CD8-positive, alpha-beta memory T cell (primary cell): ENCODE results near the gene RNF123. TPM values are rescaled to one million over a fixed set of nuclear protein-coding genes. Genes with fewer than 3 reads are reported as not detected.

Experiments
- CTCF ChIA-PET: fragments of 350-600 bp; sonication (Branson Sonifier 250); formaldehyde crosslinking; loops from one replicate; lab custom pipeline; 2021; ENCODE audit warnings: antibody characterized with exemption; lab: Charles Lee
- POLR2A ChIA-PET: fragments of 350-600 bp; sonication (Branson Sonifier 250); formaldehyde crosslinking; loops from one replicate; lab custom pipeline; 2021; ENCODE audit warnings: antibody characterized with exemption; lab: Charles Lee
- DNase-seq, 5 donors: peaks; one replicate each; pipeline versions ENCODE4 v3.0.0 to v3.0.0-alpha.2; 2020 to 2022; ENCODE audit warnings: mixed read lengths in 1 of 5
- H3K27ac ChIP-seq: one replicate; pipeline ENCODE4 v1.7.0; 2013; ENCODE audit warnings: low read depth, mild to moderate bottlenecking, low read length, moderate library complexity
- H3K27me3 ChIP-seq: 2 replicates; pipeline ENCODE4 v1.7.0; 2013; ENCODE audit warnings: low read length, mild to moderate bottlenecking; ENCODE audit not compliant: insufficient read depth, poor library complexity, severe bottlenecking
- H3K36me3 ChIP-seq: 2 replicates; pipeline ENCODE4 v1.7.0; 2013; ENCODE audit warnings: mild to moderate bottlenecking, low read length, moderate library complexity; ENCODE audit not compliant: insufficient read depth
- H3K4me1 ChIP-seq: 2 replicates; pipeline ENCODE4 v1.7.0; 2013; ENCODE audit warnings: mild to moderate bottlenecking, low read length, moderate library complexity; ENCODE audit not compliant: insufficient read depth
- H3K4me3 ChIP-seq: 2 replicates; pipeline ENCODE4 v1.7.0; 2013; ENCODE audit warnings: mild to moderate bottlenecking, low read length
- H3K9me3 ChIP-seq: 2 replicates; pipeline ENCODE4 v1.7.0; 2013; ENCODE audit warnings: mild to moderate bottlenecking, low read length
- H3K27ac Mint-ChIP-seq, 8 donors: one replicate each; pipeline ENCODE4 v1.8.0; 2020 to 2021; ENCODE audit warnings: mixed read lengths in 8 of 8, mild to moderate bottlenecking in 6 of 8, inconsistent platforms in 3 of 8, moderate library complexity in 3 of 8
- H3K27me3 Mint-ChIP-seq, 2 donors: one replicate each; pipeline ENCODE4 v1.8.0; 2020 to 2021; ENCODE audit warnings: mixed read lengths in 2 of 2, mild to moderate bottlenecking in 1 of 2, moderate library complexity in 1 of 2
- H3K36me3 Mint-ChIP-seq, 3 donors: one replicate each; pipeline ENCODE4 v1.8.0; 2020 to 2021; ENCODE audit warnings: mixed read lengths in 3 of 3, inconsistent platforms in 1 of 3, mild to moderate bottlenecking in 1 of 3
- H3K4me1 Mint-ChIP-seq, 3 donors: one replicate each; pipeline ENCODE4 v1.8.0; 2020 to 2021; ENCODE audit warnings: mixed read lengths in 3 of 3, inconsistent platforms in 1 of 3, mild to moderate bottlenecking in 1 of 3
- H3K4me3 Mint-ChIP-seq, 7 donors: one replicate each; pipeline ENCODE4 v1.8.0; 2020 to 2021; ENCODE audit warnings: mixed read lengths in 7 of 7, mild to moderate bottlenecking in 6 of 7, moderate library complexity in 4 of 7, inconsistent platforms in 2 of 7
- H3K9me3 Mint-ChIP-seq, 5 donors: one replicate each; pipeline ENCODE4 v1.8.0; 2020 to 2022; ENCODE audit warnings: mixed read lengths in 5 of 5, mild to moderate bottlenecking in 3 of 5, moderate library complexity in 2 of 5, inconsistent platforms in 1 of 5
- polyA plus RNA-seq: library from polyadenylated mRNA; unstranded; fragments of 300-500 nt; fragmentation: Illumina TruSeq; gene quantifications from one replicate; pipeline ENCODE4 v1.2.3, GENCODE V29; 2021
- total RNA-seq, 2 experiments: library from RNA; stranded (reverse); gene quantifications; one replicate each; pipeline ENCODE4 v1.2.3, GENCODE V29; 2021

RNF123 gene
- total and polyA plus RNA-seq, 3 experiments from 2014 or later = 20.7 to 43.7 (median 38.8) TPM

DNA sequence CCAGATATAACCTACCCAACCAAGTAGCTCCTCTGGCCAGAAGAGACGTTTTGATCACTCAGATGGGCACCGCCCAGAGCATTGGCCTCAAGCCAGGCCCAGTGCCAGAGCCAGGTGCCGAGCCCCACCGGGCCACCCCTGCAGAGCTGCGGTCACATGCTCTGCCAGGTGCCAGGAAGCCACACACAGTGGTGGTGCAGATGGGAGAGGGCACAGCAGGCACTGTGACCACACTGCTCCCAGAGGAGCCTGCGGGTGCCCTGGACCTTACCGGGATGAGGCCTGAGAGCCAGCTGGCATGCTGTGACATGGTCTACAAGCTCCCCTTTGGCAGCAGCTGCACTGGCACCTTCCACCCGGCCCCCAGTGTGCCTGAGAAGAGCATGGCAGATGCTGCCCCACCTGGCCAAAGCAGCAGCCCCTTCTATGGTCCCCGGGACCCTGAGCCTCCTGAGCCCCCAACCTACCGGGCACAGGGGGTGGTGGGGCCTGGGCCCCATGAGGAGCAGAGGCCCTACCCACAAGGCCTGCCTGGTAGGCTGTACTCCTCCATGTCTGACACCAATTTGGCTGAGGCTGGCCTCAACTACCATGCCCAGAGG lies 34.3 kb upstream of the RNF123 start:
- Histone ChIP-seq H3K36me3 (no peaks in the 10 kb centered on the region), H3K27ac (no peak overlapping the region), H3K4me1 (no peaks in the 10 kb centered on the region), H3K27me3 (no peaks in the 10 kb centered on the region), H3K9me3 (no peaks in the 10 kb centered on the region), H3K4me3 (no peak overlapping the region)
- DNase-seq = no peak
- CTCF ChIA-PET = no interaction called here
- Mint-ChIP-seq H3K27me3 (peaks cover 3 to 5% of the 10 kb centered on the region in 2 donors), H3K4me1 (no peaks in the 10 kb centered on the region), H3K4me3 (no peak overlapping the region), H3K36me3 (no peaks in the 10 kb centered on the region), H3K9me3 (no peaks in the 10 kb centered on the region), H3K27ac (no peak overlapping the region)
- POLR2A ChIA-PET = no interaction called here

DNA sequence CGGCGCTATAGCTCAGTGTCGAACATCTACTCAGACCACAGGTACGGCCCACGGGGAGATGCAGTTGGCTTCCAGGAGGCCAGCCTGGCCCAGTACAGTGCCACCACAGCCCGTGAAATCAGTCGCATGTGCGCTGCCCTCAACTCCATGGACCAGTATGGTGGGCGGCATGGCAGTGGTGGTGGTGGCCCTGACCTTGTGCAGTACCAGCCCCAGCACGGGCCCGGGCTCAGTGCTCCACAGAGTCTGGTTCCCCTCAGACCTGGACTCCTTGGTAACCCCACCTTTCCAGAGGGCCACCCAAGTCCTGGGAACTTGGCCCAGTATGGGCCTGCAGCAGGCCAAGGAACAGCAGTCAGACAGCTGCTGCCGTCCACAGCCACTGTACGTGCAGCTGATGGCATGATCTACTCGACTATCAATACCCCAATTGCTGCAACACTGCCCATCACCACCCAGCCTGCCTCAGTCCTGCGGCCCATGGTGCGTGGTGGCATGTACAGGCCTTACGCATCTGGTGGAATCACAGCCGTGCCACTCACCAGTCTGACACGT lies 33.5 kb upstream of the RNF123 start:
- Mint-ChIP-seq H3K4me3 (no peak overlapping the region), H3K36me3 (no peaks in the 10 kb centered on the region), H3K27me3 (peaks cover 3 to 5% of the 10 kb centered on the region in 2 donors), H3K4me1 (no peaks in the 10 kb centered on the region), H3K9me3 (no peaks in the 10 kb centered on the region), H3K27ac (no peak overlapping the region)
- ChIA-PET CTCF (interaction anchor here (0.8 kb wide), 1 partner anchor 116 kb away, joined by 4 read pairs; no protein-coding TSS in a partner anchor), POLR2A (no interaction called here)
- H3K36me3 ChIP-seq = no peaks in the 10 kb centered on the region
- no peak overlapping the region for H3K4me3 ChIP-seq
- no peak for DNase-seq
- no peaks in the 10 kb centered on the region for H3K27me3 ChIP-seq
- H3K4me1 ChIP-seq = no peaks in the 10 kb centered on the region
- H3K9me3 ChIP-seq = no peaks in the 10 kb centered on the region
- no peak overlapping the region for H3K27ac ChIP-seq

DNA sequence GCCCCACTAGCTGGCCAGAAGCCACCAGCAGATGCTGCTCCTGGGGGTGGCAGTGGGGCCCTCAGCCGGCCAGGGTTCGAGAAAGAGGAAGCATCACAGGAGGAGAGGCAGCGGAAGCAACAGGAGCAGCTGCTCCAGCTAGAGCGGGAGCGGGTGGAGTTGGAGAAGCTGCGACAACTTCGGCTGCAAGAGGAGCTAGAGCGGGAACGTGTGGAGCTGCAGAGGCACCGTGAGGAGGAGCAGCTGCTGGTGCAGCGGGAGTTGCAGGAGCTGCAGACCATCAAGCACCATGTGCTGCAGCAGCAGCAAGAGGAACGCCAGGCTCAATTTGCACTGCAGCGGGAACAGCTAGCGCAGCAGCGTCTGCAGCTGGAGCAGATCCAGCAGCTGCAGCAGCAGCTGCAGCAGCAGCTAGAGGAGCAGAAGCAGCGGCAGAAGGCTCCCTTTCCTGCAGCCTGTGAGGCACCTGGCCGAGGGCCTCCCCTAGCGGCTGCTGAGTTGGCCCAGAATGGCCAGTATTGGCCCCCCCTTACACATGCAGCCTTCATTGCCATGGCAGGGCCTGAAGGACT lies 32.7 kb upstream of the RNF123 start:
- Mint-ChIP-seq H3K4me3 (no peak overlapping the region), H3K4me1 (no peaks in the 10 kb centered on the region), H3K27ac (no peak overlapping the region), H3K9me3 (no peaks in the 10 kb centered on the region), H3K27me3 (peaks cover 3 to 5% of the 10 kb centered on the region in 2 donors), H3K36me3 (no peaks in the 10 kb centered on the region)
- Histone ChIP-seq H3K27ac (no peak overlapping the region), H3K4me3 (no peak overlapping the region), H3K36me3 (no peaks in the 10 kb centered on the region), H3K4me1 (no peaks in the 10 kb centered on the region), H3K9me3 (no peaks in the 10 kb centered on the region), H3K27me3 (no peaks in the 10 kb centered on the region)
- ChIA-PET CTCF (interaction anchor here (0.8 kb wide), 1 partner anchor 117 kb away, joined by 4 read pairs; no protein-coding TSS in a partner anchor), POLR2A (no interaction called here)
- no peak for DNase-seq

DNA sequence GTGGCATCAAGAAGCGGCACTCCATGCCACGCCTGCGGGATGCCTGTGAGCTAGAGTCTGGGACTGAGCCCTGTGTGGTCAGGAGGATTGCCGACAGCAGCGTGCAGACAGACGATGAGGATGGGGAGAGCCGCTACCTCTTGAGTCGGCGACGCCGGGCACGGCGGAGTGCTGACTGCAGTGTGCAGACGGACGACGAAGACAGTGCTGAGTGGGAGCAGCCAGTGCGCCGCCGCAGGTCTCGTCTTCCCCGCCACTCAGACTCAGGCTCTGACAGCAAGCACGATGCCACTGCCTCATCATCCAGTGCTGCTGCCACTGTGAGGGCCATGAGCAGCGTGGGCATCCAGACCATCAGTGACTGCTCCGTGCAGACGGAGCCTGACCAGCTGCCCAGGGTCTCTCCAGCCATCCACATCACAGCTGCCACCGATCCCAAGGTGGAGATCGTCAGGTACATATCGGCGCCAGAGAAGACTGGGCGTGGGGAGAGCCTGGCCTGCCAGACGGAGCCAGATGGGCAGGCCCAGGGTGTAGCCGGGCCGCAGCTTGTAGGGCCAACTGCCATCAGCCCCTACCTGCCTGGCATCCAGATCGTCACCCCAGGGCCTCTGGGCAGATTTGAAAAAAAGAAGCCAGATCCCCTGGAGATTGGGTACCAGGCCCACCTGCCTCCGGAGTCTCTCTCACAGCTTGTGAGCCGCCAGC lies 32.0 kb upstream of the RNF123 start:
- DNase-seq = no peak
- POLR2A ChIA-PET = no interaction called here
- H3K4me3 ChIP-seq = no peak overlapping the region
- no peak overlapping the region for H3K27ac ChIP-seq
- H3K4me1 Mint-ChIP-seq = no peaks in the 10 kb centered on the region
- no peak overlapping the region for H3K27ac Mint-ChIP-seq
- H3K9me3 ChIP-seq = no peaks in the 10 kb centered on the region
- peaks cover 3 to 5% of the 10 kb centered on the region in 2 donors for H3K27me3 Mint-ChIP-seq
- no peaks in the 10 kb centered on the region for H3K27me3 ChIP-seq
- H3K36me3 Mint-ChIP-seq = no peaks in the 10 kb centered on the region
- H3K4me3 Mint-ChIP-seq = no peak overlapping the region
- no peaks in the 10 kb centered on the region for H3K9me3 Mint-ChIP-seq
- no peaks in the 10 kb centered on the region for H3K4me1 ChIP-seq
- CTCF ChIA-PET = interaction anchor here (1.8 kb wide), 1 partner anchor 117 kb away, joined by 7 read pairs; no protein-coding TSS in a partner anchor
- H3K36me3 ChIP-seq = no peaks in the 10 kb centered on the region

DNA sequence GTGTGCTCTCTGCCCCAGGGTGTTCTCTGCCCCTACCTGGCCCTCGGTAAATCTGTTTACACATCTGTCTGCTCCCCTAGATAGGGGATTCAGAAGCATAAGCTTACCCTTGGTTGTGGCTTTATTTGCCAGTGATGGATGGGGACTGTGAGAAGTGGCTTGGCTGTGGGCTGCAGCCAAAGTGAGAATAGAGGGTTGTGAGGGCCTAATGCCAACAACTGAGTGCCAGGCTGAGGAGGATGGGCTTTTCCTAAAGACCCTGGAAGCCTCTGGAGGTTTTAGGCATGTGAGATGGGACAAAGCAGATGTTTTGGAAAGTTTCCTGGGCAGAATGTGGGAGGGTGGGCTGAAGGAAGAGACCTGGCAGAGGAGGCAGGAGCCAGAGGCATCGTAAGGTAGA lies 30.6 kb upstream of the RNF123 start:
- CTCF ChIA-PET = interaction anchor here (1.8 kb wide), 1 partner anchor 119 kb away, joined by 7 read pairs; no protein-coding TSS in a partner anchor
- peak overlapping the region in 1 of 8 donors; percentile 45 for H3K27ac Mint-ChIP-seq
- H3K4me3 ChIP-seq = no peak overlapping the region
- H3K36me3 ChIP-seq = no peaks in the 10 kb centered on the region
- peaks cover 3 to 5% of the 10 kb centered on the region in 2 donors for H3K27me3 Mint-ChIP-seq
- no peak overlapping the region for H3K27ac ChIP-seq
- no peaks in the 10 kb centered on the region for H3K9me3 ChIP-seq
- H3K4me1 Mint-ChIP-seq = no peaks in the 10 kb centered on the region
- H3K4me1 ChIP-seq = no peaks in the 10 kb centered on the region
- POLR2A ChIA-PET = no interaction called here
- DNase-seq = no peak
- no peaks in the 10 kb centered on the region for H3K36me3 Mint-ChIP-seq
- H3K27me3 ChIP-seq = no peaks in the 10 kb centered on the region
- no peak overlapping the region for H3K4me3 Mint-ChIP-seq
- H3K9me3 Mint-ChIP-seq = no peaks in the 10 kb centered on the region

DNA sequence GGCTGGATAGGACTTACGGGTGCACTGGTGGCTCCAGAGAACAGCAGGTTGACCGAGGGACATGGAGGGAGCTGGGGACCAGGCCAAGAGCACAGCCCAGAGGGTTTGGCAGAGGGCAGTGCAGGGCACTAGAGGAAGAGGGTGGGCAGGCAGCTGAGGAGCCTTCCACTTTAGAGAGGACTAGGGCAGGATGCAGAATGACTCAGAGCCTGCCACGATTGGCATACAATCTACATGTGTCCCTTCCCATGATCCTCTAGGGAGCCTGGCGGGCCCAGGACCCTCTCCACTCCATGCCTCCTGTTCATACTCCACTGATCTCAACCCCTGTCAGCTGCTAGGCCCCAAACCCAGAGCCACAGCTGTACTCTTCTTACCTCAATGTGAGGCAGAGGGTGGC lies 29.6 kb upstream of the RNF123 start:
- no peaks in the 10 kb centered on the region for H3K4me1 ChIP-seq
- H3K27me3 ChIP-seq = no peaks in the 10 kb centered on the region
- no peaks in the 10 kb centered on the region for H3K9me3 ChIP-seq
- H3K4me3 ChIP-seq = no peak overlapping the region
- no peak overlapping the region for H3K27ac Mint-ChIP-seq
- no peak for DNase-seq
- H3K36me3 Mint-ChIP-seq = no peaks in the 10 kb centered on the region
- H3K9me3 Mint-ChIP-seq = no peaks in the 10 kb centered on the region
- H3K27ac ChIP-seq = no peak overlapping the region
- ChIA-PET POLR2A (no interaction called here), CTCF (interaction anchor here (2.0 kb wide), 1 partner anchor 120 kb away, joined by 6 read pairs; no protein-coding TSS in a partner anchor)
- no peaks in the 10 kb centered on the region for H3K36me3 ChIP-seq
- no peak overlapping the region for H3K4me3 Mint-ChIP-seq
- no peaks in the 10 kb centered on the region for H3K4me1 Mint-ChIP-seq
- H3K27me3 Mint-ChIP-seq = peaks cover 3 to 8% of the 10 kb centered on the region in 2 donors

DNA sequence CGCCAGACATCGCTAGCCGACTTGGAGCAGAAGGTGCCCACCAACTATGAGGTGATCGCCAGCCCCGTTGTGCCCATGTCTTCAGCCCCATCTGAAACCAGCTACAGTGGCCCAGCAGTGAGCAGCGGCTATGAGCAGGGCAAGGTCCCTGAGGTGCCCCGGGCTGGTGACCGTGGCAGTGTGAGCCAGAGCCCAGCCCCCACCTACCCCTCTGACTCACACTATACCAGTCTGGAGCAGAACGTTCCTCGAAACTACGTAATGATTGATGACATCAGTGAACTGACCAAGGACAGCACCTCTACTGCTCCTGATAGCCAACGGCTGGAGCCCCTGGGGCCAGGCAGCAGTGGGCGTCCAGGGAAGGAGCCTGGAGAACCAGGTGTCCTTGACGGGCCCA lies 28.1 kb upstream of the RNF123 start:
- H3K4me3 ChIP-seq = no peak overlapping the region
- H3K4me3 Mint-ChIP-seq = no peak overlapping the region
- CTCF ChIA-PET = interaction anchor here (2.0 kb wide), 1 partner anchor 122 kb away, joined by 6 read pairs; no protein-coding TSS in a partner anchor

DNA sequence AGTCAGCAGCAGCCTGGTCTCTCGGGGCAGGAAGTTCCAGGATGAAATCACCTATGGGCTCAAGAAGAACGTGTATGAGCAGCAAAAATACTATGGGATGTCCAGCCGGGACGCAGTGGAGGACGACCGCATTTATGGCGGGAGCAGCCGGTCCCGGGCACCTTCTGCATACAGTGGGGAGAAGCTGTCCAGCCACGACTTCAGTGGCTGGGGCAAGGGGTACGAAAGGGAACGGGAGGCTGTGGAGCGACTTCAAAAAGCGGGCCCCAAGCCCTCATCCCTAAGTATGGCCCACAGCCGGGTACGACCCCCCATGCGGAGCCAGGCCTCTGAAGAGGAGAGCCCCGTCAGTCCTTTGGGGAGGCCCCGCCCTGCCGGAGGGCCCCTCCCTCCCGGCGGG lies 27.3 kb upstream of the RNF123 start:
- peaks cover 2 to 3% of the 10 kb centered on the region in 2 donors for H3K27me3 Mint-ChIP-seq

More for the DNA sequence above, 28.1 kb upstream of the RNF123 start:
- Histone ChIP-seq H3K4me1 (no peaks in the 10 kb centered on the region), H3K9me3 (no peaks in the 10 kb centered on the region), H3K36me3 (no peaks in the 10 kb centered on the region), H3K27ac (no peak overlapping the region), H3K27me3 (no peaks in the 10 kb centered on the region)
- no peak overlapping the region for H3K27ac Mint-ChIP-seq
- no peak for DNase-seq
- no peaks in the 10 kb centered on the region for H3K9me3 Mint-ChIP-seq
- no peaks in the 10 kb centered on the region for H3K4me1 Mint-ChIP-seq
- POLR2A ChIA-PET = no interaction called here
- peaks cover 3 to 6% of the 10 kb centered on the region in 2 donors for H3K27me3 Mint-ChIP-seq
- H3K36me3 Mint-ChIP-seq = no peaks in the 10 kb centered on the region

More for the DNA sequence above, 27.3 kb upstream of the RNF123 start:
- no peaks in the 10 kb centered on the region for H3K27me3 ChIP-seq
- ChIA-PET CTCF (interaction anchor here (6.3 kb wide), 1 partner anchor 122 kb away, joined by 36 read pairs; no protein-coding TSS in a partner anchor), POLR2A (no interaction called here)
- H3K9me3 Mint-ChIP-seq = no peaks in the 10 kb centered on the region
- H3K4me1 Mint-ChIP-seq = no peaks in the 10 kb centered on the region
- H3K9me3 ChIP-seq = no peaks in the 10 kb centered on the region
- H3K36me3 ChIP-seq = no peaks in the 10 kb centered on the region
- no peak overlapping the region for H3K4me3 ChIP-seq
- H3K4me1 ChIP-seq = no peaks in the 10 kb centered on the region
- no peak overlapping the region for H3K4me3 Mint-ChIP-seq
- no peak for DNase-seq
- H3K27ac ChIP-seq = no peak overlapping the region
- H3K36me3 Mint-ChIP-seq = no peaks in the 10 kb centered on the region
- no peak overlapping the region for H3K27ac Mint-ChIP-seq
